GM13976 (cell line): Measurements from ENCODE around the gene KAZALD1.

Experiments
- DNase-seq: peaks from one replicate; pipeline ENCODE4 v3.0.0; 2012; ENCODE audit warnings: low spot score
- CTCF ChIP-seq: IDR thresholded peaks from 2 replicates; pipeline ENCODE4 v1.5.1; 2012; ENCODE audit warnings: borderline replicate concordance, mild to moderate bottlenecking; ENCODE audit not compliant: insufficient read depth; ENCODE audit errors: extremely low read depth, missing control alignments, control extremely low read depth
- in situ Hi-C: fragments of 300-500 bp; cut with MboI; formaldehyde crosslinking; loops from one replicate; pipeline ENCODE4 v1.12.0; 2022; ENCODE audit warnings: low sequenced_read_pairs, mixed read lengths, inconsistent platforms; ENCODE audit not compliant: unreplicated experiment

KAZALD1 gene

GRCh38 chr10:101046332-101047238 lies 15.2 kb upstream of the KAZALD1 start:
- no peak for DNase-seq

DNA sequence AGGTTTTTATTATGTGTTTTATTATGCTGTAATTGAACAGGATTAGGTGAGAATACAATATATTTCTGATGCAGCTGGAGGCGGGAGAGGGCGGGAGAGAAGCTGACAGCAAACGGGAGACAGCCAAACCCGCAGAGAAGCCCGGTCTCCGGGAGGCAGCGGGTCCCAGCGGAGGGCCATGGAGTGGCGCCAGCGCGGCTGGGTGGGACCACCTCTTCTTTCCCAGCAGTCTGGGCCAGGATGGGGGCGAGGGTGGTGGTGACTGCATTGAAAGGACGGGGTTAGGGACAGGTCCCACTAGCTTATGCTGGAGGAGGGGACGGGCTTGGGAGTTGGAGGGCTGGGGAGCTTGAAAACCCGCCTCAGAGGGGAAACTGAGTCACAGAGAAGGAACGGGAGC lies 14.5 kb upstream of the KAZALD1 start:
- no peak for DNase-seq
- no peak for TF ChIP-seq CTCF
- in situ Hi-C loops = no loop called here

More at GRCh38 chr10:101046332-101047238, 15.2 kb upstream of the KAZALD1 start:
- TF ChIP-seq CTCF = no peak
- in situ Hi-C loops = no loop called here

DNA sequence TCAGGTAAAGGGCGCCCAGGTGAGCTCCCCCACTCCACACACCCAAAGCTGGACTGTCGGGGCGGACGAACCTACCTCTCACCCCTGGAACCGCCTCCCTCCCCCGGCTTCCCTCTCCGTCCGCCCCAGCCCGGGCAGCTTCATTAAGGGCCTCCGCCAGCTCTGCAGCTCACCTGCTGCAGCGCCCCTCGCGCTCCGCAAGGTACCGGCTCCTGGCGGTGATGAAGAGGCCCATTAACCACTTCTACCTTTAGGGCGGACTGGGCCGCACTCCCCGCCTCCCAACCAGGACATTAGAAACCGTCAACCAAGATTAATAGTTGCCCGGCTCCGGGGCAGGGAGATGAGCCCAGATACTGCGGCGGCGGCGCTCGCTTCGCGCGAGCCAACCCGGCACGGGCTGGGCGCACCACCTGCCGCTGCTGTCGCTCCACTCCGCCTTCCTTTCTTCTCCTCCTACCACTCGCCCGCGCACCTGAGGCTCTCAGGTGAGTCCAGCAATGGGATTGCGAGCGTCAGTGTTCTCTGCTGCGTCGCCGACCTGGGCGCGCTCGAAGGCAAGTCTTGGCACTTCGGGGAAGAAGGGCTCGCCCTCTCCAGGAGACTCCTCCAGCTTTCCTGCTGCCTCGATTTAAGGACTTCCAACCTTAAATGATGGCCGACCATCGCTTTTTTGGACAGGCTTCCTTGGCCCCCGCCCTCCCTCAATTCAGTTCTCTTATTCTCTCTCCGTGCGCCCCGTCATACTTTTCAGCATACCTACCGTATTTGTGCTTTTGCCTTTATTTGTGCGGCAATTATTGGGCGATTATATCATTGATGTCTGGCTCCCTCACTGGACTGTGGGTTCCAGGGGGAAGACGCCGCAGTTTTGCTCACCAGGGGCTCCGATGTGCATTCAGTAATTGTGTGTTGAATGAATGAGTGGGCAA lies 13.6 kb upstream of the KAZALD1 start:
- no peak for DNase-seq
- in situ Hi-C loops = no loop called here

DNA sequence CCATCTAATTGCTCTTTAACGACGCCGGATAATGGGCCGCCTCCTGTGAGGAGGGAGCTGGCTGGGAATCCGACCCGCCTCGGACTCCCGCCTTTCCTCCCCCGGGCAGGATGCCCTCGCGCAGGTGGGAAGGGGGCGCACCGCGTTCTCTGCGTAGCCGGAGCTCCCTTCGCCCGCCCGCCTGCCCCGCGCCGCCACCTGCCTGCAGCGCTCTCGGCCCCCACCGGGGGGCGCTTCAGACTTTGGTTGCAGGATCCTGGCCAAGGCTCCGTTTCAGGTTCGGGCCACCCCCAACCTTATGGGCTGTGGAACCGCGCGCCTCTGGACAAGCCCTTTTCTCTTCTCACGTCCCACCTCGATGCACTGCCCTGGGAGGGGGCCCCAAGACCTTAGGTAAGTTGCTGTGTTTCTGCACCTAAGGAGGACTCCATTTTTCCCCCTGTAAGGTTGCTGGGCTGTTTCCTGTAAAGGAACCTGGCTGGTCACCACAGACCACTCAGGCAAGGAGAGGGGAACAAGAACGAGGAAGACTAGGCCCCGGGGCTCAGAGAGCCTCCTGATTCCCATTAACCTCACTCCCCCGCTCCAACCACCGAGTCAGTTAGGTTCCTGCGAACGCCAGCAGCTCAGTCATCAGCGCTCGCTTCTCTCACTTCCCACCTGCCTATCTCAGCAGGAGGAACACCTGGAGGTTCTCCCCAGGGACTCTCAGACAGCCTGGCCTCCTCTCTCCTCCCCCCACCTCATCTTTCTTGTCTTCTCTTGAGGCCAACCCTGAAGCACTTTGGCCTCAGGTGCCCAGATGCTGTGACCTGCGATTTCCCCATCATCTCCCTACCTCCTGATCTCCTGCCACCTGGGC lies 11.3 kb upstream of the KAZALD1 start:
- TF ChIP-seq CTCF = peak; percentile 78
- in situ Hi-C loops = no loop called here
- peak; percentile 87 for DNase-seq

More for the DNA sequence above, 13.6 kb upstream of the KAZALD1 start:
- no peak for TF ChIP-seq CTCF

- in situ Hi-C loops = no loop called here
- no peak for TF ChIP-seq CTCF
- DNase-seq = no peak
Observed at GRCh38 chr10:101052285-101052684, 9.5 kb upstream of the KAZALD1 start.
